Immature natural killer cell (primary cell): ENCODE results near the gene TMEM207. TPM values are rescaled to one million over a fixed set of nuclear protein-coding genes. Genes with fewer than 3 reads are reported as not detected.

Source experiments
- DNase-seq, 3 donors: peaks; one replicate each; pipeline ENCODE4 v3.0.0; 2022; ENCODE audit warnings: mixed read lengths in 1 of 3
- H3K27ac Mint-ChIP-seq, 6 donors: one replicate each; pipeline ENCODE4 v1.8.0; 2020; ENCODE audit warnings: mixed read lengths in 6 of 6, mild to moderate bottlenecking in 5 of 6, inconsistent platforms in 4 of 6, moderate library complexity in 3 of 6
- H3K27me3 Mint-ChIP-seq, 3 donors: one replicate each; pipeline ENCODE4 v1.8.0; 2020 to 2021; ENCODE audit warnings: low read depth in 3 of 3, mild to moderate bottlenecking in 3 of 3, mixed read lengths in 3 of 3, moderate library complexity in 3 of 3, inconsistent platforms in 1 of 3
- H3K36me3 Mint-ChIP-seq, 3 donors: one replicate each; pipeline ENCODE4 v1.8.0; 2020; ENCODE audit warnings: mixed read lengths in 3 of 3, inconsistent platforms in 2 of 3, mild to moderate bottlenecking in 2 of 3
- H3K4me1 Mint-ChIP-seq, 2 donors: one replicate each; pipeline ENCODE4 v1.8.0; 2020; ENCODE audit warnings: inconsistent platforms in 2 of 2, mild to moderate bottlenecking in 2 of 2, mixed read lengths in 2 of 2, moderate library complexity in 1 of 2
- H3K4me3 Mint-ChIP-seq, 5 donors: one replicate each; pipeline ENCODE4 v1.8.0; 2020; ENCODE audit warnings: mild to moderate bottlenecking in 5 of 5, mixed read lengths in 5 of 5, inconsistent platforms in 3 of 5, moderate library complexity in 3 of 5
- H3K9me3 Mint-ChIP-seq, 6 donors: one replicate each; pipeline ENCODE4 v1.8.0; 2020; ENCODE audit warnings: mild to moderate bottlenecking in 6 of 6, mixed read lengths in 6 of 6, inconsistent platforms in 4 of 6, moderate library complexity in 3 of 6
- polyA plus RNA-seq, 3 donors: library from polyadenylated mRNA; unstranded; fragments of 300-500 nt; fragmentation: Illumina TruSeq; gene quantifications; one replicate each; pipeline ENCODE4 v1.2.3, GENCODE V29; 2021

TMEM207 gene
- polyA plus RNA-seq, 3 donors from 2014 or later: not detected

DNA sequence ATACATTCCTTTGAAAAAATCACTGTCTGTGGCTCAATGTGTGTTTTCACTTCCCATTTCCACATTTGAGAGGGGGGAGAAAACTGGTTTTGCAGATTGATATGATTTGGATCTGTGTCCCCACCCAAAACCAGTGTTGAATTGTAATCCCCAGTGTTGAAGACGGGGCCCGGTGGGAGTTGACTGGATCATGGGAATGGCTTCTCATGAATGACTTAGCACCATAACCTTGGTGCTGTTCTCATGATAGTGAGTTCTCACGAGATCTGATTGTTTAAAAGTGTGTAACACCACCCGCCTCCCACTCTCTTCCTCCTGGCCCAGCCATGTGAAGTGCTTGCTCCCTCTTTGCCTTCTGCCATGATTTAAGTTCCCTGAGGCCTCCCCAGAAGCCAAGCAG is 16.1 kb downstream of the TMEM207 start:
- Mint-ChIP-seq H3K27me3 (peaks cover 2 to 4% (median 4%) of the 10 kb centered on the region in 3 donors), H3K27ac (no peak overlapping the region), H3K9me3 (peaks cover 0 to 7% (median 3%) of the 10 kb centered on the region in 6 donors), H3K4me1 (peaks cover 0 to 8% of the 10 kb centered on the region in 2 donors), H3K4me3 (no peak overlapping the region), H3K36me3 (no peaks in the 10 kb centered on the region)
- DNase-seq: no peak

DNA sequence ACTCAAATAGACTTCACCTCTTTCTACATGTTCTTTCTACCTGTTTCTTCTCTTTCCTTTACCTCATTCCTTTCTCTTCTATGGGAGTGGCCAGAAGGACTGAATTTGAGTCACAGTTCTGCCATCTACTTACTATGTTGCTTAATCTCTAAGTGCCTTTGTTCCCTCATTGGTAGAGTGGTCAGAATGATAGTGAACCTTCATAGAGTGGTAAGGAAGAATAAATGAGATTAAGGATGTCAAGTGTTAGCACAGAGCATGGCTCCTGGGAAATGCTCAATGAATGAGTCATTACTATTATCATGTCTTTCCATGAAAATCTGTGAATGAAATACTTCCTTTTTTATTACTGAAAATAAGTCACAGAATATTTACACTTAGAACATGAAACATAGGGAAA is 17.5 kb downstream of the TMEM207 start:
- peaks cover 0 to 8% of the 10 kb centered on the region in 2 donors for H3K4me1 Mint-ChIP-seq
- H3K27me3 Mint-ChIP-seq: peaks cover 2 to 4% (median 4%) of the 10 kb centered on the region in 3 donors
- DNase-seq: no peak
- no peak overlapping the region for H3K27ac Mint-ChIP-seq
- H3K36me3 Mint-ChIP-seq: no peaks in the 10 kb centered on the region
- no peak overlapping the region for H3K4me3 Mint-ChIP-seq
- H3K9me3 Mint-ChIP-seq: peaks cover 0 to 7% (median 2%) of the 10 kb centered on the region in 6 donors

- no peak overlapping the region for H3K4me3 Mint-ChIP-seq
- DNase-seq: no peak
- H3K36me3 Mint-ChIP-seq: no peaks in the 10 kb centered on the region
- H3K27me3 Mint-ChIP-seq: peaks cover 2 to 4% (median 4%) of the 10 kb centered on the region in 3 donors
- H3K27ac Mint-ChIP-seq: no peak overlapping the region
- peaks cover 0 to 7% (median under 1%) of the 10 kb centered on the region in 6 donors for H3K9me3 Mint-ChIP-seq
- H3K4me1 Mint-ChIP-seq: peaks cover 0 to 3% of the 10 kb centered on the region in 2 donors
Measured at GRCh38 chr3:190430906-190431305, 18.8 kb downstream of the TMEM207 start.

DNA sequence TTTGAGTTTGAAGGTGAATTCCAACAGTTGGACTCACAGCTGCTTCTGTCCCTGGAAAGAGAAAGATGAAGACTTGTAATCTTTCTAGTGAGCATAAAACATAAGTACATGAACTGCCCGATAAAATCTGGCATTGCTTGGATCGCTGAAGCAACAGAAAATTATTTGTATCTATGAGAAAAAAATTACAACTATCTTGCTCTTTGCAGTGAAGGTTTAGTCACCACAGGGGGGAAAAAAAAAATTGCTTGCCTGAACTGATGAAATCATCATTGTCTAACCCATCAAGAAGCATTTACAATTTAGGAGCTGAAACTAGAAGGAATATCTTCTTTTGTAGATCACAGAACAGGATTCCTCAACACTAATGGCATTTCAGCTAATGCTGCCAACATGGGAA is 20.0 kb downstream of the TMEM207 start:
- no peak overlapping the region for H3K27ac Mint-ChIP-seq
- no peak overlapping the region for H3K4me3 Mint-ChIP-seq
- no peaks in the 10 kb centered on the region for H3K4me1 Mint-ChIP-seq
- peaks cover 0 to 7% (median under 1%) of the 10 kb centered on the region in 6 donors for H3K9me3 Mint-ChIP-seq
- DNase-seq: no peak
- H3K36me3 Mint-ChIP-seq: no peaks in the 10 kb centered on the region
- H3K27me3 Mint-ChIP-seq: peaks cover 0 to 4% (median 2%) of the 10 kb centered on the region in 3 donors

GRCh38 chr3:190426806-190427507 is 22.7 kb downstream of the TMEM207 start:
- H3K27me3 Mint-ChIP-seq: peaks cover 0 to 3% (median 0%) of the 10 kb centered on the region in 3 donors
- no peak overlapping the region for H3K4me3 Mint-ChIP-seq
- no peaks in the 10 kb centered on the region for H3K36me3 Mint-ChIP-seq
- no peaks in the 10 kb centered on the region for H3K4me1 Mint-ChIP-seq
- no peak overlapping the region for H3K27ac Mint-ChIP-seq
- H3K9me3 Mint-ChIP-seq: no peaks in the 10 kb centered on the region
- no peak for DNase-seq

- Mint-ChIP-seq H3K9me3 (no peaks in the 10 kb centered on the region), H3K4me3 (no peak overlapping the region), H3K27ac (no peak overlapping the region), H3K27me3 (peaks cover 0 to 3% (median 0%) of the 10 kb centered on the region in 3 donors), H3K4me1 (no peaks in the 10 kb centered on the region), H3K36me3 (no peaks in the 10 kb centered on the region)
- no peak for DNase-seq
Measured at GRCh38 chr3:190425833-190426232, 23.9 kb downstream of the TMEM207 start.

GRCh38 chr3:190424478-190425439 is 24.9 kb downstream of the TMEM207 start:
- Mint-ChIP-seq H3K27ac (peak overlapping the region in 2 of 6 donors; percentile 30 to 36), H3K9me3 (no peaks in the 10 kb centered on the region), H3K4me3 (no peak overlapping the region), H3K27me3 (peaks cover 0 to 3% (median 0%) of the 10 kb centered on the region in 3 donors), H3K36me3 (no peaks in the 10 kb centered on the region), H3K4me1 (no peaks in the 10 kb centered on the region)
- peak in 1 of 3 donors; percentile 19 for DNase-seq

- Mint-ChIP-seq H3K36me3 (no peaks in the 10 kb centered on the region), H3K4me3 (no peak overlapping the region), H3K4me1 (no peaks in the 10 kb centered on the region), H3K27ac (no peak overlapping the region), H3K27me3 (peaks cover 0 to 3% (median 0%) of the 10 kb centered on the region in 3 donors), H3K9me3 (no peaks in the 10 kb centered on the region)
- no peak for DNase-seq
Measured at GRCh38 chr3:190424108-190424477, 25.6 kb downstream of the TMEM207 start.

GRCh38 chr3:190414297-190414696 is 35.4 kb downstream of the TMEM207 start:
- H3K36me3 Mint-ChIP-seq: no peaks in the 10 kb centered on the region
- H3K27ac Mint-ChIP-seq: no peak overlapping the region
- H3K4me1 Mint-ChIP-seq: no peaks in the 10 kb centered on the region
- peaks cover 0 to 4% (median 0%) of the 10 kb centered on the region in 6 donors for H3K9me3 Mint-ChIP-seq
- H3K27me3 Mint-ChIP-seq: peaks cover 0 to 4% (median 0%) of the 10 kb centered on the region in 3 donors
- no peak overlapping the region for H3K4me3 Mint-ChIP-seq
- DNase-seq: no peak

GRCh38 chr3:190404715-190405114 is 45.0 kb downstream of the TMEM207 start:
- H3K27me3 Mint-ChIP-seq: peaks cover 0 to 2% (median 0%) of the 10 kb centered on the region in 3 donors
- no peak for DNase-seq
- no peaks in the 10 kb centered on the region for H3K4me1 Mint-ChIP-seq
- H3K9me3 Mint-ChIP-seq: no peaks in the 10 kb centered on the region
- no peak overlapping the region for H3K4me3 Mint-ChIP-seq
- H3K27ac Mint-ChIP-seq: no peak overlapping the region
- no peaks in the 10 kb centered on the region for H3K36me3 Mint-ChIP-seq

DNA sequence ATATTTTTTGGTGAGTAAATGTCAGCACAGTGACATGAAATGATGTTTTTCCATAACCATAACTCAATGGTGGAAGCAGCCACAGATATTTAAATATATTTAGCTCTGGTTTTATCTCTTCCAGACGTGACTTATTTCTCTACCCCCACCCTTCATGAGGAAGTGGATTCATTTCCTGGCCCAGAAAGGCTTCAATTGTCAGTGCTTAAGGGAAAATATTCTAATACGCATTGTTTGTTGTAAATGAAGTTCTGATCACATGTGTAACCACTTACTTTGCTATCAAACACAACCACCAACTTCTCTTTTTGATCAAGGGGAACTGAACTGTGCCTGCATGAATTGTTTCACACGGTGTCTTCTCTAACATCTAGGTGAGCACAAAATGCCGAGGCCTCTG is 47.7 kb downstream of the TMEM207 start:
- DNase-seq: no peak
- Mint-ChIP-seq H3K9me3 (no peaks in the 10 kb centered on the region), H3K36me3 (no peaks in the 10 kb centered on the region), H3K27me3 (peaks cover 0 to 2% (median 0%) of the 10 kb centered on the region in 3 donors), H3K4me1 (no peaks in the 10 kb centered on the region), H3K4me3 (no peak overlapping the region), H3K27ac (no peak overlapping the region)

DNA sequence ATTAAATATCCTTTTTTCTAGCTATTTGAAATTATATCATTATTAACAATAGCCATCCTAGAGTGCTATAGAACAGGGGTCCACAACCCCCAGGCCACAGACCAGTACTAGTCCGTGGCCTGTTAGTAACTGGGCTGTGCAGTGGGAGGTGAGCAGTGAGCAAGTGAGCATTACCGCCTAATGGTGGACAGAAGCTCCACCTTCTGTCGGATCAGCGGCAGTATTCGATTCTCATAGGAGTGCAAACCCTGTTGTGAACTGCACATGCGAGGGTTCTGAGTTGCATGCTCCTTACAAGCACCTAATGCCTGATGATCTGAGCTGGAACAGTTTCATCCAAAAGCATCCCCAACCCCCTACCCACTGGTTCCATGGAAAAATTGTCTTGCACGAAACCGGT is 50.0 kb downstream of the TMEM207 start:
- Mint-ChIP-seq H3K4me3 (no peak overlapping the region), H3K27me3 (no peaks in the 10 kb centered on the region), H3K4me1 (no peaks in the 10 kb centered on the region), H3K36me3 (no peaks in the 10 kb centered on the region), H3K9me3 (no peaks in the 10 kb centered on the region), H3K27ac (no peak overlapping the region)
- no peak for DNase-seq

DNA sequence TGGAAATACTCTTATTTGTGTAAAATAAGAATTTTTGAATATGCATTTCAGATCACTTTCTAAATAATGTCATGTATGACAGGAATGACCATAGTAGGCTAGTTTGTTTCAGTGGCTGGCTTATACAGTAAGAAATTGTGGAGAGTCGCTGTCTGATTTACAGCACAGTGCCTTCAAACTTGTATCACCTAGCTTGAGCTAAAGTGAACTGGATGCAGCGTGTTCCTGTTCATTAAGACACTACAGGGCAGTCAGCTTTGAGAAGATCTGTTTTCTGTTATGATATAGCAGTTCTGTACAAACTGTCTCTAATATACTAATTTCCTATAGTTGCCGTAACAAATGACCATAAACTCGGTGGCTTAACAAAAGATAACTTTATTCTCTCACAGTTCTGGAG is 51.8 kb downstream of the TMEM207 start:
- Mint-ChIP-seq H3K27ac (no peak overlapping the region), H3K27me3 (no peaks in the 10 kb centered on the region), H3K4me3 (no peak overlapping the region), H3K4me1 (no peaks in the 10 kb centered on the region), H3K36me3 (no peaks in the 10 kb centered on the region), H3K9me3 (no peaks in the 10 kb centered on the region)
- DNase-seq: no peak

DNA sequence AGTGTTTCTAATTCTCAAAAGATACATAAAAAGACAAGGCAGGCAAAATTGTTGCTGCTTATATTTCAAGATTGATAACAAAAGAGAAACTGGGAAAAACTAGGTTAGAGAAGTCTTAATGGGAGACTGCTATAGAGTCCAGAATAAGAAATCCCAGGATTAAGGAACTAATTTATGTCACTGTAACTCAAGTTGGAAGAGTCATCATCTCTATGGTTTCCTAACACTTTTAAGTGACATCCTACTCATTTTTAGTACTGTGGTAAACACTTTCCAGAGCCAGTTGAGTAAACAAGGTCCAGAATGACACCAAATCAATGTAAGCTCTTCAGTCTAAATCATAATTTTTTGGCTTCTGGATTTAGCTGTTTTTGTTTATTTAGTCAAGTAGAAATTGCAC is 53.7 kb downstream of the TMEM207 start:
- H3K4me3 Mint-ChIP-seq: no peak overlapping the region
- DNase-seq: no peak
- H3K27ac Mint-ChIP-seq: no peak overlapping the region
- no peaks in the 10 kb centered on the region for H3K27me3 Mint-ChIP-seq
- H3K9me3 Mint-ChIP-seq: no peaks in the 10 kb centered on the region
- no peaks in the 10 kb centered on the region for H3K4me1 Mint-ChIP-seq
- H3K36me3 Mint-ChIP-seq: no peaks in the 10 kb centered on the region
